Neural cell (in vitro differentiated cells): ENCODE measurements around the gene TAF1B.

Source experiments
- CTCF ChIP-seq: fragments of 450-650 bp; IDR thresholded peaks from 2 replicates; pipeline ENCODE4 v1.5.1; 2014; ENCODE audit warnings: antibody characterized with exemption, mild to moderate bottlenecking, moderate library complexity; ENCODE audit not compliant: poor library complexity, severe bottlenecking
- POLR2AphosphoS5 ChIP-seq: IDR thresholded peaks from 2 replicates; pipeline ENCODE4 v1.6.1; 2012

- TF ChIP-seq POLR2AphosphoS5, result no peak
- no peak for TF ChIP-seq CTCF
Observed at GRCh38 chr2:9950521-9951271, 107.4 kb downstream of the TAF1B start.
